ENCODE data around the gene BGLAP. TPM values are rescaled to one million over a fixed set of nuclear protein-coding genes. Genes with fewer than 3 reads are reported as not detected.

The BGLAP gene
- total and polyA plus RNA-seq, 11 donors, result 0.32 to 0.99 (median 0.58) TPM; not detected in 3

DNA sequence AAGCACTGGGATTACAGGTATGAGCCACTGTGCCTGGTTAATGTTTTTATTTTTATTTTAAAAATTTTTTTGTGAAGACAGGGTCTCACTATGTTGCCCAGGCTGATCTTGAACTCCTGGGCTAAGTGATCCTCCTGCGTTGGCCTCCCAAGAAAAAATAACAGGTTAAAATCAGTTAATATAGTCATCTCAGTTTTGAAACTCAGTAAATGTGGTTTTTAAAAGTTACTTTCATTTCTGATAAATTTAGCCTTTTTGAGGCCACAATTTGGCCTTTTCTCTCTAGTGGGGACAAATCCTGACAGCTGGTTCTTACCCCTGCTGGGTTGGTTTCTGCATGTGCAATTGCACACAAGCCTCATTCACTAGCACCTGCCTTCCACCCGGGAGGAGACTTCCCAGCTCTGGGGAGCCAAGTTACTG lies 15.9 kb upstream of the BGLAP start:
- no peak overlapping the region for H3K27ac ChIP-seq
- WGBS, 4 donors, result 68 to 81% (median 78%) methylated on average over 2 of the region's 2 CpGs
- intact Hi-C loops (cut with DNase I), result loop anchor here in 1 of 10 donors (2.0 kb wide), 1 partner anchor 79 kb away; no protein-coding TSS in a partner anchor
- no peaks in the 10 kb centered on the region for H3K9me3 ChIP-seq
- ATAC-seq (no peak), DNase-seq (peak in 1 of 5 donors; percentile 1)
- no peaks in the 10 kb centered on the region for H3K27me3 ChIP-seq
- TF ChIP-seq, protein P1, sequence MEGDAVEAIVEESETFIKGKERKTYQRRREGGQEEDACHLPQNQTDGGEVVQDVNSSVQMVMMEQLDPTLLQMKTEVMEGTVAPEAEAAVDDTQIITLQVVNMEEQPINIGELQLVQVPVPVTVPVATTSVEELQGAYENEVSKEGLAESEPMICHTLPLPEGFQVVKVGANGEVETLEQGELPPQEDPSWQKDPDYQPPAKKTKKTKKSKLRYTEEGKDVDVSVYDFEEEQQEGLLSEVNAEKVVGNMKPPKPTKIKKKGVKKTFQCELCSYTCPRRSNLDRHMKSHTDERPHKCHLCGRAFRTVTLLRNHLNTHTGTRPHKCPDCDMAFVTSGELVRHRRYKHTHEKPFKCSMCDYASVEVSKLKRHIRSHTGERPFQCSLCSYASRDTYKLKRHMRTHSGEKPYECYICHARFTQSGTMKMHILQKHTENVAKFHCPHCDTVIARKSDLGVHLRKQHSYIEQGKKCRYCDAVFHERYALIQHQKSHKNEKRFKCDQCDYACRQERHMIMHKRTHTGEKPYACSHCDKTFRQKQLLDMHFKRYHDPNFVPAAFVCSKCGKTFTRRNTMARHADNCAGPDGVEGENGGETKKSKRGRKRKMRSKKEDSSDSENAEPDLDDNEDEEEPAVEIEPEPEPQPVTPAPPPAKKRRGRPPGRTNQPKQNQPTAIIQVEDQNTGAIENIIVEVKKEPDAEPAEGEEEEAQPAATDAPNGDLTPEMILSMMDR (IDR thresholded peaks at IDR 0.05), result no peak
- no peak for TF ChIP-seq POLR2A (IDR thresholded peaks at IDR 0.05)
- peaks cover 0 to 16% (median 0%) of the 10 kb centered on the region in 12 donors for H3K4me1 ChIP-seq
- H3K4me3 ChIP-seq, result no peak overlapping the region
- peaks cover 0 to 86% (median 65%) of the 10 kb centered on the region in 9 donors for H3K36me3 ChIP-seq

DNA sequence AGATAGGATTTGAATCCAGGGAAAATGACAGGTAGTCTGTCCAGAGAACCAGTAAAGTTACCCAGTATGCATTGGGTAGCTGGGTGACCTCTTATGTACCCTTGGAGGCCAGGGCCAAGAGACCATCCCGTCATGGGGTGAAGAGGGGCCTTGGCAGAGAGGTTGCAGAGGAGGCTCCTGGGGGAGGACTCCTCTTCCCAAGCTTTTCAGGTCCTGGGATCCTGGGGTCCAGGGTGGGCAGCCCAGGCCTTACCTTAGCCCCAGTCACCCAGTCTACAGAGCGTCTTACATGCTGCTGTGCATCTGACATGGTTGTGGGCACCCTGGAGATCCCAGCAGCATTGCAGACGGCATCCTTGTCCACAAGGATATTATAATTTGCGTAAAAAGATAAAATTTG lies 15.2 kb upstream of the BGLAP start:
- Histone ChIP-seq H3K4me3 (no peak overlapping the region), H3K27ac (no peak overlapping the region), H3K36me3 (peaks cover 0 to 79% (median 58%) of the 10 kb centered on the region in 9 donors), H3K4me1 (peaks cover 0 to 16% (median 0%) of the 10 kb centered on the region in 12 donors), H3K27me3 (no peaks in the 10 kb centered on the region), H3K9me3 (no peaks in the 10 kb centered on the region)
- no peak for ATAC-seq
- TF ChIP-seq, protein P1 (IDR thresholded peaks at IDR 0.05), result no peak
- no peak for TF ChIP-seq POLR2A (IDR thresholded peaks at IDR 0.05)
- 76 to 87% (median 79%) methylated on average over 4 of the region's 4 CpGs for WGBS, 4 donors
- intact Hi-C loops (cut with DNase I), result loop anchor here in 1 of 10 donors (2.0 kb wide), 1 partner anchor 80 kb away; no protein-coding TSS in a partner anchor
- DNase-seq, result peak in 1 of 5 donors; percentile 12

DNA sequence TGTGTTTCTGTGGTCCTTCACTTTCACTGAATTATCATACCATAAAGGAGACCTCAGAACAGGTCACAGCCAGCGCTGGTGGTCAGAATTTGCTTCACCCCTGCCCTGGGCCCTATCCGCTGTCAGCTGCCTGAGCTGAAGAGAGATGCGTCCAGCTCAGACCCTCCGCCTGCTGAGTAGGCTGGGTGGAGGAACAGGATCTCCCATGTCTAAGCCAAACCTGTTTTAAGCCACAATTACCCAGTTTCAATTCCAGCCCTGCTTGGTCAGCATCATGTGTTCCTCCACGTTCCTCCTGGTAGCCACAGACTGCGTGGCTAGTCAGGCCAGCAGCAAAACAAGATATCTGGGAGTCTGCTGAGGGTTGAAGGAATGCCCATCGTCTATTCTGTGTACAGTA lies 13.5 kb upstream of the BGLAP start:
- intact Hi-C loops (cut with DNase I), result no loop called here
- H3K9me3 ChIP-seq, result no peaks in the 10 kb centered on the region
- ATAC-seq (peak in 2 of 4 donors; percentile 19 to 37), DNase-seq (peak in 1 of 5 donors; percentile 25)
- no peak for TF ChIP-seq POLR2A (IDR thresholded peaks at IDR 0.05)
- TF ChIP-seq, protein P1 (IDR thresholded peaks at IDR 0.05), result no peak
- peak overlapping the region in 1 of 12 donors; percentile 42 for H3K27ac ChIP-seq
- H3K4me1 ChIP-seq, result peaks cover 0 to 16% (median 0%) of the 10 kb centered on the region in 12 donors
- H3K27me3 ChIP-seq, result no peaks in the 10 kb centered on the region
- no peak overlapping the region for H3K4me3 ChIP-seq
- 75 to 89% (median 86%) methylated on average over 7 of the region's 7 CpGs for WGBS, 4 donors
- peaks cover 0 to 76% (median 47%) of the 10 kb centered on the region in 9 donors for H3K36me3 ChIP-seq

DNA sequence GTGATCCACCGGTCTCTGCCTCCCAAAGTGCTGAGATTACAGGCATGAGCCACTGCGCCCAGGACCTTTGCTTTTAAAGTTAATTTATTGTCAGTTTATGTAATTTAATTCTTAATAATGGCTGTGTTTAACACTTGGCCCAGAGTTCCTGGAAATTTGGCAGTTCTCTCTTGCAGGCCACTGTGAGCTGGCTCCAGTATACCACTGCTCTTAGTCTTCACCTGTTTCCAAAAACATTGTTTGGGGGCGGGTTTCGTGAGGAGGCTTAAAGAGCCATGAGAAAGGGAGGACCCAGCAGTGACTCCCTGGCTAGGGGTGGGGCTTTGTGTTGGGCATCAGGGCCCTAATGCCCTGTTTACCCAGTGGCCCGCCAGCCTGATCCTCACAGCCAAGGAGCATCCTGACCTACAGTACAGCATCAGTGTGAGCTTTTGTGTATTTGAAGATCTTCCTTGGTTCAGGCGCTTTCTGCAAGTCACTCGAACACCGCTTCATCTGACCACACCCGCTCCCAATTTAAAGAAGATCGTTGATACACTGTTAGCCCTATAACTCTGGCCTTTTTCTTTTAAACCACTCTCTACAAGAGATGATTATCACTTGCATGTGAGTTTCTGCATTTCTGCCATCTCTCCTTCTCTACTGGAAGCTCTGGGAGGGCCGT lies 12.0 kb upstream of the BGLAP start:
- no peak overlapping the region for H3K4me3 ChIP-seq
- no peak for ATAC-seq
- peak overlapping the region in 1 of 12 donors; percentile 26 for H3K27ac ChIP-seq
- TF ChIP-seq POLR2A (IDR thresholded peaks at IDR 0.05), result no peak
- TF ChIP-seq, protein P1 (IDR thresholded peaks at IDR 0.05), result no peak
- WGBS, 4 donors, result 91 to 96% (median 93%) methylated on average over 11 of the region's 11 CpGs
- intact Hi-C loops (cut with DNase I), result no loop called here
- H3K36me3 ChIP-seq, result peaks cover 0 to 77% (median 53%) of the 10 kb centered on the region in 9 donors
- H3K4me1 ChIP-seq, result peaks cover 0 to 13% (median 0%) of the 10 kb centered on the region in 12 donors
- H3K9me3 ChIP-seq, result no peaks in the 10 kb centered on the region
- H3K27me3 ChIP-seq, result no peaks in the 10 kb centered on the region
- DNase-seq, result peak in 1 of 5 donors; percentile 8
